HEK293 (cell line): ENCODE measurements around the gene EEF2KMT.

Source experiments
- CTCF ChIA-PET: fragments of 350-600 bp; formaldehyde crosslinking; extraction: SDS; loops from one replicate; lab custom pipeline; 2021; ENCODE audit warnings: antibody characterized with exemption; lab: Yijun Ruan, JAX
- POLR2A ChIA-PET: fragments of 300-600 bp; formaldehyde crosslinking; extraction: SDS; loops from one replicate; lab custom pipeline; 2020; ENCODE audit warnings: antibody characterized with exemption, inconsistent platforms; lab: Yijun Ruan, JAX
- H3K27ac ChIP-seq: fragments of 200-500 bp; sonication (Bioruptor generic); 2 replicates; pipeline ENCODE4 v1.5.1; 2014; ENCODE audit warnings: low read depth, low read length, control low read depth, inconsistent platforms; ENCODE audit errors: extremely low read depth
- H3K36me3 ChIP-seq, 2 experiments: fragments of 200-500 bp in 1 of 2; sonication (Bioruptor generic) in 1 of 2; 1 replicate in 1 of 2; 2 replicates in 1 of 2; pipeline ENCODE4 v1.5.1; 2014 to 2017; ENCODE audit warnings: inconsistent platforms in 2 of 2, low read length in 2 of 2; ENCODE audit not compliant: control insufficient read depth in 2 of 2, insufficient read depth in 1 of 2
- H3K4me1 ChIP-seq: fragments of 200-500 bp; sonication (Bioruptor generic); 2 replicates; pipeline ENCODE4 v1.5.1; 2014; ENCODE audit warnings: mild to moderate bottlenecking, low read length, inconsistent platforms; ENCODE audit not compliant: control insufficient read depth, insufficient read depth
- H3K4me3 ChIP-seq: 2 replicates; pipeline ENCODE4 v1.5.1; 2011; ENCODE audit warnings: low read depth, mild to moderate bottlenecking, control low read depth, low read length, moderate library complexity
- H3K9me3 ChIP-seq: fragments of 200-500 bp; sonication (Bioruptor generic); 2 replicates; pipeline ENCODE4 v1.5.1; 2014; ENCODE audit warnings: low read depth, low read length, inconsistent platforms; ENCODE audit not compliant: control insufficient read depth, insufficient read depth
- BCL11A ChIP-seq: fragments of 450-650 bp; formaldehyde crosslinking; IDR thresholded peaks from 2 replicates; pipeline ENCODE4 v1.5.1; 2016; ENCODE audit warnings: low read depth, missing biosample characterization, missing genetic modification characterization
- HOXD13 ChIP-seq: sonication (generic); formaldehyde crosslinking; IDR thresholded peaks from 2 replicates; pipeline ENCODE4 v1.8.0; 2022; ENCODE audit warnings: missing genetic modification reagents, borderline replicate concordance
- KLF9 ChIP-seq: fragments of 450-650 bp; formaldehyde crosslinking; IDR thresholded peaks from 2 replicates; pipeline ENCODE4 v1.5.1; 2016; ENCODE audit warnings: missing biosample characterization, missing genetic modification characterization, low read depth
- ZBTB44 ChIP-seq: fragments of 450-650 bp; IDR thresholded peaks from 2 replicates; pipeline ENCODE4 v1.5.1; 2018; ENCODE audit warnings: missing biosample characterization, mild to moderate bottlenecking, missing genetic modification characterization
- ZBTB7A ChIP-seq: fragments of 450-650 bp; formaldehyde crosslinking; IDR thresholded peaks from 2 replicates; pipeline ENCODE4 v1.5.1; 2016; ENCODE audit warnings: low read depth, missing biosample characterization, missing genetic modification characterization
- ZFP41 ChIP-seq: fragments of 450-650 bp; formaldehyde crosslinking; IDR thresholded peaks from 2 replicates; pipeline ENCODE4 v1.5.1; 2016; ENCODE audit warnings: missing biosample characterization, missing genetic modification characterization, borderline replicate concordance
- ZNF155 ChIP-seq: fragments of 450-650 bp; formaldehyde crosslinking; IDR thresholded peaks from 2 replicates; pipeline ENCODE4 v1.5.1; 2016; ENCODE audit warnings: missing biosample characterization, missing genetic modification characterization
- ZNF18 ChIP-seq: fragments of 450-650 bp; formaldehyde crosslinking; IDR thresholded peaks from 2 replicates; pipeline ENCODE4 v1.5.1; 2016; ENCODE audit warnings: missing biosample characterization, missing genetic modification characterization
- ZNF266 ChIP-seq: fragments of 450-650 bp; formaldehyde crosslinking; IDR thresholded peaks from 2 replicates; pipeline ENCODE4 v1.5.1; 2016; ENCODE audit warnings: missing biosample characterization, missing genetic modification characterization, low read depth
- ZNF514 ChIP-seq: fragments of 450-650 bp; formaldehyde crosslinking; IDR thresholded peaks from 2 replicates; pipeline ENCODE4 v1.5.1; 2016; ENCODE audit warnings: missing biosample characterization, missing genetic modification characterization
- ZNF521 ChIP-seq: fragments of 450-650 bp; formaldehyde crosslinking; IDR thresholded peaks from 2 replicates; pipeline ENCODE4 v1.5.1; 2017; ENCODE audit warnings: missing biosample characterization, mild to moderate bottlenecking, missing genetic modification characterization
- ZNF529 ChIP-seq: fragments of 450-650 bp; formaldehyde crosslinking; IDR thresholded peaks from 2 replicates; pipeline ENCODE4 v1.5.1; 2017; ENCODE audit warnings: missing genetic modification characterization, missing biosample characterization; ENCODE audit not compliant: insufficient replicate concordance
- ZNF549 ChIP-seq: fragments of 450-650 bp; IDR thresholded peaks from 2 replicates; pipeline ENCODE4 v1.5.1; 2018; ENCODE audit warnings: missing biosample characterization, missing genetic modification characterization, mild to moderate bottlenecking, inconsistent platforms, moderate library complexity
- ZNF561 ChIP-seq: fragments of 450-650 bp; IDR thresholded peaks from 2 replicates; pipeline ENCODE4 v1.5.1; 2018; ENCODE audit warnings: missing biosample characterization, missing genetic modification characterization, borderline replicate concordance
- ZNF585B ChIP-seq: fragments of 450-650 bp; formaldehyde crosslinking; IDR thresholded peaks from 2 replicates; pipeline ENCODE4 v1.5.1; 2016; ENCODE audit warnings: missing biosample characterization, missing genetic modification characterization
- ZNF596 ChIP-seq: fragments of 450-650 bp; IDR thresholded peaks from 2 replicates; pipeline ENCODE4 v1.5.0; 2018; ENCODE audit warnings: missing biosample characterization, mild to moderate bottlenecking, missing genetic modification characterization, moderate library complexity
- ZNF670 ChIP-seq: fragments of 450-650 bp; formaldehyde crosslinking; IDR thresholded peaks from 2 replicates; pipeline ENCODE4 v1.5.1; 2016; ENCODE audit warnings: missing biosample characterization, missing genetic modification characterization, low read depth
- ZNF747 ChIP-seq: fragments of 450-650 bp; formaldehyde crosslinking; IDR thresholded peaks from 2 replicates; pipeline ENCODE4 v1.5.1; 2016; ENCODE audit warnings: missing biosample characterization, missing genetic modification characterization
- TF ChIP-seq, protein P1 (sequence below): fragments of 450-650 bp; formaldehyde crosslinking; IDR thresholded peaks from 2 replicates; pipeline ENCODE4 v1.5.1; 2016; ENCODE audit warnings: missing biosample characterization, missing genetic modification characterization

EEF2KMT gene

DNA sequence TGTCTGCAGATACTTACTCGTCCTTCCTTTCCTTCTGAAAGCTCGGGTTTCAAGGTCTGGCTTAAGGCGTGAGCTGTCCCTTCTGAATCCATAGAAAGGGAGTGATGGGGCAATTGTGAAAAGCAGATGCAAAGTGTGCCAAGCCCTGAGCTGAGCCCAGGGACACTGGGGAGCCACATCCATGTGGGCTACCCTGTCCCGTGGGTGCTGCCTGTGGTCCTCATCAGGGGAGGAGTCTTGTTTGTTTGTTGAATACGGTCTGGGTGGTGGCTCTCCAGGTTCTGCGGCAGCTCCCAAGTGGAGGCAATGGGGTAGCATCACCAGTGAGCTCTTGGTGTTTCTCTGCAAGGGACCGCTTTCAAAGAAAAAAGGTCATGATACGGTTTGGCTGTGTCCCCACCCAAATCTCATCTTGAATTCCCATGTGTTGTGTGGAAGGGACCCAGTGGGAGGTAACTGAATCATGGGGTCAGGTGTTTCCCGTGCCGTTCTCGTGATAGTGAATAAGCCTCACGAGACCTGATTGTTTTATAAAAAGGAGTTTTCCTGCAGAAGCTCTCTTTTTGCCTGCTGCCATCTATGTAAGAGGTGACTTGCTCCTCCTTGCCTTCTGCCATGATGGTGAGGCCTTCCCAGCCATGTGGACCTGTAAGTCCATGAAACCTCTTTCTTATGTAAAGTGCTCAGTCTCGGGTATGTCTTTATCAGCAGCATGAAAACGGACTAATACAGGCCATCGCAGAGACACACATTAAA lies 27.0 kb downstream of the EEF2KMT start:
- H3K36me3 ChIP-seq: peaks cover 0 to 20% of the 10 kb centered on the region in 2 experiments; a peak in 1 of 3 replicates
- peaks cover 4% of the 10 kb centered on the region for H3K4me1 ChIP-seq
- H3K9me3 ChIP-seq: no peaks in the 10 kb centered on the region
- H3K27ac ChIP-seq: no peak overlapping the region
- ChIA-PET CTCF (interaction anchor here (0.6 to 1.2 kb wide), 2 partner anchors 8 to 853 kb away, joined by 3 read pairs; no protein-coding TSS in a partner anchor), POLR2A (no interaction called here)
- TF ChIP-seq ZNF514 (tag by site-specific recombination): no peak
- H3K4me3 ChIP-seq: no peak overlapping the region

DNA sequence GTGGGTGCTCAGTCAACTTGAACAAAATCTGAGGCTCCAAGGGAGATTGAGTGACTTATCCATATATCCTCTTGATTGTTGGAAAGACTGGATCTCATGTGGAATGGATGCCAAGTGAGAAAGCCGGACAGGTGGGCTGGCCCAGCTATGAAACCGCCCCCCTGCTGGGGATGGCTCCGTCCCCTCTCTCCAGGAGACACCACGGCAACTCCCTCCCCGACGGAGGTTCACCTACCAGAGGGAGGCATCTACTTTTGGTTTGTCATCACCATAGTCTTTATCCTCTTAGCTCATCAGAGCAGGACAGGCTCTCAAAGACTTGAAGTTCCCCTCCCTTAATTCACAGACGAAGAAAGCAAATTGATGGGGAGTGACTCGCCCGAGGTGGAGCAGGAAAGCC lies 27.7 kb downstream of the EEF2KMT start:
- TF ChIP-seq BCL11A (tag by site-specific recombination) (no peak), KLF9 (tag by site-specific recombination) (no peak), ZNF18 (tag by site-specific recombination) (no peak), ZNF747 (tag by site-specific recombination) (no peak), ZNF529 (tag by site-specific recombination) (no peak), ZNF521 (no peak), ZBTB44 (tag by site-specific recombination) (no peak), HOXD13 (CRISPR knock-in tag) (no peak), ZNF596 (no peak), ZNF549 (no peak), ZNF670 (tag by site-specific recombination) (no peak), ZNF561 (no peak), ZNF585B (tag by site-specific recombination) (no peak), ZNF155 (tag by site-specific recombination) (no peak), ZNF266 (tag by site-specific recombination) (no peak), ZFP41 (no peak), ZBTB7A (tag by site-specific recombination) (no peak)
- TF ChIP-seq, protein P1, sequence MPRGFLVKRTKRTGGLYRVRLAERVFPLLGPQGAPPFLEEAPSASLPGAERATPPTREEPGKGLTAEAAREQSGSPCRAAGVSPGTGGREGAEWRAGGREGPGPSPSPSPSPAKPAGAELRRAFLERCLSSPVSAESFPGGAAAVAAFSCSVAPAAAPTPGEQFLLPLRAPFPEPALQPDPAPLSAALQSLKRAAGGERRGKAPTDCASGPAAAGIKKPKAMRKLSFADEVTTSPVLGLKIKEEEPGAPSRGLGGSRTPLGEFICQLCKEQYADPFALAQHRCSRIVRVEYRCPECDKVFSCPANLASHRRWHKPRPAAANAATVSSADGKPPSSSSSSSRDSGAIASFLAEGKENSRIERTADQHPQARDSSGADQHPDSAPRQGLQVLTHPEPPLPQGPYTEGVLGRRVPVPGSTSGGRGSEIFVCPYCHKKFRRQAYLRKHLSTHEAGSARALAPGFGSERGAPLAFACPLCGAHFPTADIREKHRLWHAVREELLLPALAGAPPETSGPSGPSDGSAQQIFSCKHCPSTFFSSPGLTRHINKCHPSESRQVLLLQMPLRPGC (tag by site-specific recombination): no peak
- TF ChIP-seq, all 188 proteins: peak for 0
- H3K4me3 ChIP-seq: no peak overlapping the region
- ChIA-PET POLR2A (no interaction called here), CTCF (no interaction called here)
- peaks cover 0 to 12% of the 10 kb centered on the region in 2 experiments; a peak in 1 of 3 replicates for H3K36me3 ChIP-seq
- peaks cover 12% of the 10 kb centered on the region for H3K4me1 ChIP-seq
- H3K27ac ChIP-seq: no peak overlapping the region
- no peaks in the 10 kb centered on the region for H3K9me3 ChIP-seq
